HG03457 (cell line): ENCODE data around the gene SPART.
"Not testable (repeated sequence)": the region's sequence is repeated elsewhere in the genome, so short reads cannot be mapped to it uniquely, and the experiment has no call there.

Experiments
- ATAC-seq: cut with Tn5 transposase; IDR thresholded peaks from one replicate; pipeline ENCODE4 v1.9.1; 2021; ENCODE audit warnings: moderate number of reproducible peaks; ENCODE audit not compliant: unreplicated experiment

Gene SPART

GRCh38 chr13:36323951-36324566 lies 22.1 kb downstream of the SPART start:
- no peak for ATAC-seq

- ATAC-seq: no peak
These were observed 22.8 kb downstream of the SPART start for GRCh38 chr13:36323408-36323807.

GRCh38 chr13:36319793-36320192 lies 26.4 kb downstream of the SPART start:
- ATAC-seq: not testable (repeated sequence)

- ATAC-seq: no peak
These were observed 32.9 kb downstream of the SPART start for GRCh38 chr13:36313047-36313969.

- ATAC-seq: no peak
These were observed 35.6 kb downstream of the SPART start for GRCh38 chr13:36310417-36311108.

- no peak for ATAC-seq
These were observed 43.9 kb downstream of the SPART start for GRCh38 chr13:36302289-36302688.

GRCh38 chr13:36299469-36299868 lies 46.7 kb downstream of the SPART start:
- not testable (repeated sequence) for ATAC-seq

- no peak for ATAC-seq
These were observed 47.6 kb downstream of the SPART start for GRCh38 chr13:36298535-36299068.

GRCh38 chr13:36297366-36298338 lies 48.5 kb downstream of the SPART start, which contains the start of gene CCDC169:
CCDC169 (minus strand) TSS chr13:36297814; CDS start chr13:36297719, 95 bp downstream.
- ATAC-seq: no peak

GRCh38 chr13:36294096-36294495 lies 52.1 kb downstream of the SPART start:
- no peak for ATAC-seq

- ATAC-seq: no peak
These were observed 52.7 kb downstream of the SPART start for GRCh38 chr13:36293497-36293896.

GRCh38 chr13:36288794-36289391 lies 57.3 kb downstream of the SPART start:
- no peak for ATAC-seq

GRCh38 chr13:36286006-36286405 lies 60.2 kb downstream of the SPART start:
- no peak for ATAC-seq

- no peak for ATAC-seq
These were observed 63.3 kb downstream of the SPART start for GRCh38 chr13:36282821-36283432.

- ATAC-seq: no peak
These were observed 70.8 kb downstream of the SPART start for GRCh38 chr13:36275190-36276002.

GRCh38 chr13:36273431-36273830 lies 72.8 kb downstream of the SPART start:
- no peak for ATAC-seq

GRCh38 chr13:36261976-36262375 lies 84.2 kb downstream of the SPART start:
- no peak for ATAC-seq

GRCh38 chr13:36261011-36261410 lies 85.2 kb downstream of the SPART start:
- ATAC-seq: no peak
